Esophagus squamous epithelium (tissue), 5 donors: ENCODE measurements around the gene CD3D. TPM values are rescaled to one million over a fixed set of nuclear protein-coding genes. Genes with fewer than 3 reads are reported as not detected.

ENCODE experiments used
- DNase-seq: peaks from one replicate; lab custom pipeline; 2025; lab: John Stamatoyannopoulos, UW
- H3K27ac ChIP-seq, 4 donors: fragments of 200-600 bp; sonication (generic); one replicate each; pipeline ENCODE4 v1.5.1; 2016 to 2019; ENCODE audit warnings: mild to moderate bottlenecking in 1 of 4
- H3K27me3 ChIP-seq, 4 donors: fragments of 200-600 bp; sonication (generic); 1 replicate in 3 of 4; 2 replicates in 1 of 4; pipeline versions ENCODE4 v1.5.1 to v1.6.0; 2017 to 2021; ENCODE audit warnings: antibody characterized with exemption in 1 of 4
- H3K36me3 ChIP-seq, 3 donors: fragments of 200-600 bp; sonication (generic); one replicate each; pipeline ENCODE4 v1.5.1; 2016 to 2019
- H3K4me1 ChIP-seq, 3 donors: fragments of 200-600 bp; sonication (generic); one replicate each; pipeline ENCODE4 v1.5.1; 2017 to 2019
- H3K4me3 ChIP-seq, 4 donors: fragments of 200-600 bp; sonication (generic); 1 replicate in 3 of 4; 2 replicates in 1 of 4; pipeline ENCODE4 v1.5.1; 2016 to 2019; ENCODE audit warnings: mild to moderate bottlenecking in 2 of 4, moderate library complexity in 1 of 4
- H3K9me3 ChIP-seq, 3 donors: fragments of 200-600 bp; sonication (generic); one replicate each; pipeline ENCODE4 v1.5.1; 2016 to 2019
- CTCF ChIP-seq, 6 experiments: fragments of 450-650 bp in 4 of 6; fragments of 200-600 bp in 2 of 6; sonication (generic) in 2 of 6; IDR thresholded peaks; one replicate each; pipeline ENCODE4 v1.5.1; 2016 to 2019; ENCODE audit warnings: antibody characterized with exemption in 6 of 6, mild to moderate bottlenecking in 4 of 6, moderate library complexity in 4 of 6
- POLR2A ChIP-seq, 4 donors: fragments of 450-650 bp; IDR thresholded peaks; one replicate each; pipeline ENCODE4 v1.6.1; 2017; ENCODE audit warnings: antibody characterized with exemption in 4 of 4, mild to moderate bottlenecking in 4 of 4, moderate library complexity in 3 of 4
- WGBS, 2 donors: methylation state at CpG; one replicate each; pipeline ENCODE4 v1.1.5; 2018; 5-methylcytosine and 5-hydroxymethylcytosine counted together
- intact Hi-C: fragments of 100-400 bp; cut with DNase I; formaldehyde crosslinking; loops from one replicate; pipeline ENCODE4 v1.15.0; 2022
- total RNA-seq, 4 donors: library from RNA; depleted of rRNA; stranded (reverse); fragments of >200 nt; gene quantifications; one replicate each; pipeline ENCODE4 v1.1.0, GENCODE V29; 2016
- donor health status: DM: yes; HTN: yes; CAD: no.

CD3D gene
- total RNA-seq = 10 to 100 TPM in 1 of 4 donors, 1 to 10 TPM in 3; 5.7 to 11.8 (median 7.2) TPM

DNA sequence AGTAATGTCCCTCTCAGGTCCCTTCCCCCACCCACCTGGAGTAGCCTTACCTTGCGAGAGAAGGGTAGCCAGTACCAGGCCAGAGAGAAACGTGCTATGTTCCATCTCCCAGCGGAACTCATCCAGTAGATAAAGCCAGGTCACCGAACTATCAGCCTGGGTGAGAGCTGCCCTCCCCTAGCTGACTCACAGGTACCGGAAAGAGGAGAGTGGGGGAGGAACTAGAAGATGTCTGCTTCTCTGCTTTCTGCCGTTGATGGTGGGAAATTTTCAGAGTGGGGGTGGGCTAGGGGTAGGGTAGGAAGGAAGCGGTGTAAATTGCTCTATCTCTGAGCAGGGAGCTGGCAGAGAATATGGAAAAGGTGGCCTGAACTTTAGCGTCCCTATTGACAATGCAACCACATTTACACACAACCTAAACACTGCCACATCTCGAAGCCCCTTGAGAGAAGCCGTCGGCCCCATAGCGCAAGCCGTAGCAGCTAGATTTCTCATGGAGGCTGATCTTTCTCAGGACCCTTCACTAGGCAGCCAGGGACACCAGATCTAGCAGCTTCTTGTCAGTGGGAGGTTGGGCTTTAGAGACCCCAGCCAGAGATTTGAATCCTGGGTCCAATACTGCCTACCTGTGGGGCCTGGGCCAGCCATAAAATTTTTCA lies at the start of gene CD3D:
CD3D (minus strand) TSS at position 203 of the 659 bp plus-strand sequence; CDS start at position 105, 98 bp downstream.
- TF ChIP-seq CTCF (IDR thresholded peaks at IDR 0.05) = no peak
- TF ChIP-seq POLR2A (IDR thresholded peaks at IDR 0.05) = no peak
- intact Hi-C loops = loop anchor here (10.0 kb wide), 1 partner anchor 148 kb away; no protein-coding TSS in a partner anchor
- peak within 1 kb of the TSS in 3 of 4 donors; percentile 3 to 49 (median 34) for H3K27ac ChIP-seq

DNA sequence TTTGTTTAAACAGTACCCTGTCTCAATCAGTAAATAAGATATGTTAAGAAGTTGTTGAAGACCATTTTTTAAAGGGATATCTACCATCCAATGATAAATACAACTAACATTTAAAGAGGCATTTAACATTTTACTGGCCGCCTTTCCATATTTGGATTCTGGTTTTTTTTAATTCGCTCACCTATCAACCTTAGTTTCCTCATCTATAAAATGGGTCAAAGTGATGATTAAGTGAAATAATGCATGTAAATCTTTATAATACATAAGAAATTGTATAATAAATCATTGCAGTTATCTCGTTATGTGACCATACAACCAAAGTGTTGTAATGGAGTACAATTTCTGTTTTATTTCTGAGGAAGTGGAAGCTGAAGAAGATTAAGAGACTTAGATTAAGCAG lies 41.2 kb upstream of the CD3D start:
- DNase-seq = no peak
- TF ChIP-seq CTCF (IDR thresholded peaks at IDR 0.05) (no peak), POLR2A (IDR thresholded peaks at IDR 0.05) (no peak)
- 89 to 94% methylated on average over 3 of the region's 3 CpGs for WGBS, 2 donors
- Histone ChIP-seq H3K4me3 (no peak overlapping the region), H3K36me3 (peaks cover 12 to 100% (median 65%) of the 10 kb centered on the region in 3 donors), H3K27ac (no peak overlapping the region), H3K9me3 (no peaks in the 10 kb centered on the region), H3K27me3 (no peaks in the 10 kb centered on the region), H3K4me1 (no peaks in the 10 kb centered on the region)
- intact Hi-C loops = no loop called here

More for the DNA sequence above, at the start of gene CD3D:
- Histone ChIP-seq H3K4me1 (peaks cover 0 to 9% (median 3%) of the 10 kb centered on the region in 3 donors), H3K36me3 (no peaks in the 10 kb centered on the region), H3K9me3 (no peaks in the 10 kb centered on the region), H3K27me3 (peaks cover 0 to 35% (median 0%) of the 10 kb centered on the region in 4 donors), H3K4me3 (peak within 1 kb of the TSS; percentile 4 to 38 (median 24))
- no peak for DNase-seq
- WGBS, 2 donors = 64 to 82% methylated on average over 11 to 12 of the region's 13 CpGs

DNA sequence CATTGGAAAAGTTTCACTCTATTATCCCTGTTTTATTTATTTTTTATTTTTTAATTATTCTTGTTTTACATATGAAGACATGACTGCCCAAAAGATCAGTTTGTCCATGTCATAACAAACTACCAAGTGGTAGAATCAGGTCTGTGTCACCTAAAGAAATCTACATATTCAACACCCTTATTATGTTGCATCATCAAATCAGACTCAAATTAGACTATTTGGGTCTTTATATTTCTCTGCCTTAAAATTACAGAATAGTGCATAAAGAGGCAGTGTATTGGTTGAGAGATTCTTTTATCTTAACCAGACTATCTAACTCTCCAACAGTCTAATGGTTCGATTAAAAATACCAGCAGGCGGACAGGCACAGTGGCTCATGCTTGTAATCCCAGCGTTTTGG lies 40.4 kb upstream of the CD3D start:
- intact Hi-C loops = no loop called here
- TF ChIP-seq CTCF (IDR thresholded peaks at IDR 0.05) (no peak), POLR2A (IDR thresholded peaks at IDR 0.05) (no peak)
- Histone ChIP-seq H3K27me3 (no peaks in the 10 kb centered on the region), H3K27ac (no peak overlapping the region), H3K36me3 (peaks cover 8 to 100% (median 58%) of the 10 kb centered on the region in 3 donors), H3K4me1 (no peaks in the 10 kb centered on the region), H3K4me3 (no peak overlapping the region), H3K9me3 (no peaks in the 10 kb centered on the region)
- DNase-seq = no peak
- WGBS, 2 donors = 86 to 92% methylated on average over 3 of the region's 3 CpGs

DNA sequence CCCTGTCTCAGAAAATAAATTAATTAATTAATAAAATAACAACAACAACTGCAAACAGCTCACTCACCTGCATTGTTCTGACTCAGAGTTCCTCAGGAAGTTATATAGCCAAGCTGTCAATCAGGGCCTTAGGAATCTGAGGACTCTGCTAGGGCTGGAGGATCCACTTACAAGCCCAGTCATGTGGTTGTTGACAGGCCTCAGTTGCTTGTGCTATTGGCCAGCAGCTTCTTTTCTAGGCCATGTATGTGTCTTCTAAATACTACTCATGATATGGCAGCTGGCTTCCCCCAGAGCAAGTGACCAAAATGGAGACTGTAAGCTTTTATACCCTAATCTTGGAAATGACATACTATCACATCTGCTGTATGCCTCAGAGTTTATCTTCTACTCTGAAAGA lies 38.1 kb upstream of the CD3D start:
- H3K36me3 ChIP-seq = peaks cover 8 to 100% (median 45%) of the 10 kb centered on the region in 3 donors
- no peaks in the 10 kb centered on the region for H3K9me3 ChIP-seq
- TF ChIP-seq POLR2A (IDR thresholded peaks at IDR 0.05) = no peak
- TF ChIP-seq CTCF (IDR thresholded peaks at IDR 0.05) = no peak
- H3K4me1 ChIP-seq = no peaks in the 10 kb centered on the region
- H3K27me3 ChIP-seq = no peaks in the 10 kb centered on the region
- intact Hi-C loops = no loop called here
- no peak overlapping the region for H3K4me3 ChIP-seq
- H3K27ac ChIP-seq = no peak overlapping the region
- DNase-seq = no peak

- TF ChIP-seq CTCF (IDR thresholded peaks at IDR 0.05) (no peak), POLR2A (IDR thresholded peaks at IDR 0.05) (no peak)
- peaks cover 8 to 100% (median 41%) of the 10 kb centered on the region in 3 donors for H3K36me3 ChIP-seq
- no peak overlapping the region for H3K4me3 ChIP-seq
- H3K4me1 ChIP-seq = no peaks in the 10 kb centered on the region
- 71 to 88% methylated on average over 4 of the region's 4 CpGs for WGBS, 2 donors
- no peaks in the 10 kb centered on the region for H3K27me3 ChIP-seq
- DNase-seq = no peak
- intact Hi-C loops = no loop called here
- H3K27ac ChIP-seq = no peak overlapping the region
- H3K9me3 ChIP-seq = no peaks in the 10 kb centered on the region
Observed at GRCh38 chr11:118379497-118379896, 37.0 kb upstream of the CD3D start.
